H1 (cell line): ENCODE data around the gene KSR2. TPM values are rescaled to one million over a fixed set of nuclear protein-coding genes. Genes with fewer than 3 reads are reported as not detected.

Source experiments
- CTCF ChIA-PET: fragments of 300-600 bp; sonication (Branson Sonifier 250); formaldehyde crosslinking; loops from one replicate; lab custom pipeline; 2021; ENCODE audit not compliant: partially characterized antibody; lab: Charles Lee
- POLR2A ChIA-PET: fragments of 300-600 bp; sonication (Branson Sonifier 250); formaldehyde crosslinking; loops from one replicate; lab custom pipeline; 2021; ENCODE audit warnings: inconsistent platforms; ENCODE audit not compliant: partially characterized antibody; lab: Charles Lee
- DNase-seq, 2 experiments: peaks; one replicate each; pipeline versions ENCODE4 v3.0.0 to v3.0.0-alpha.2; 2010 to 2022; ENCODE audit warnings: low spot score in 2 of 2, low read depth in 1 of 2, mixed read lengths in 1 of 2
- FAIRE-seq: peaks from 2 replicates; lab custom pipeline; 2011; peaks lifted over from hg19 to GRCh38; lab: Jason Lieb, UNC
- H2AFZ ChIP-seq: 2 replicates; pipeline ENCODE4 v1.8.1; 2012; ENCODE audit warnings: low read length, inconsistent platforms
- H2AK5ac ChIP-seq: 2 replicates; pipeline ENCODE4 v1.6.1; 2013; ENCODE audit warnings: low read depth, low read length
- H2BK120ac ChIP-seq: replicated peaks from 2 replicates; pipeline ENCODE3; 2013; ENCODE audit warnings: low read depth, low read length, inconsistent platforms
- H2BK12ac ChIP-seq: 2 replicates; pipeline ENCODE4 v1.6.1; 2013; ENCODE audit warnings: low read depth, low read length
- H2BK15ac ChIP-seq: 2 replicates; pipeline ENCODE4 v1.6.1; 2013; ENCODE audit warnings: low read length
- H2BK20ac ChIP-seq: 2 replicates; pipeline ENCODE4 v1.6.1; 2013; ENCODE audit warnings: low read length
- H2BK5ac ChIP-seq: 2 replicates; pipeline ENCODE4 v1.6.1; 2013; ENCODE audit warnings: low read depth, low read length
- H3K14ac ChIP-seq: 2 replicates; pipeline ENCODE4 v1.6.1; 2013; ENCODE audit warnings: inconsistent platforms; ENCODE audit not compliant: insufficient read length
- H3K18ac ChIP-seq: 2 replicates; pipeline ENCODE4 v1.6.1; 2013; ENCODE audit warnings: low read length; ENCODE audit errors: extremely low read depth
- H3K23ac ChIP-seq: 2 replicates; pipeline ENCODE4 v1.6.1; 2013; ENCODE audit warnings: inconsistent platforms; ENCODE audit not compliant: insufficient read length
- H3K23me2 ChIP-seq: 2 replicates; pipeline ENCODE4 v1.6.1; 2013; ENCODE audit warnings: low read depth, low read length
- H3K27ac ChIP-seq: 2 replicates; pipeline ENCODE4 v1.6.1; 2011; ENCODE audit warnings: low read depth, low read length, inconsistent platforms
- H3K27me3 ChIP-seq, 4 experiments: replicated peaks in 1 of 4; 1 replicate in 1 of 4; 2 replicates in 3 of 4; pipeline versions ENCODE4 v1.6.1 to v1.8.1; 2011 to 2013; ENCODE audit warnings: low read length in 3 of 4, mild to moderate bottlenecking in 3 of 4, inconsistent platforms in 2 of 4, mixed read lengths in 2 of 4, moderate library complexity in 1 of 4; ENCODE audit not compliant: control insufficient read depth in 3 of 4, insufficient read depth in 3 of 4; ENCODE audit errors: extremely low read depth in 1 of 4
- H3K36me3 ChIP-seq, 4 experiments: 2 replicates each; pipeline versions ENCODE4 v1.6.1 to v1.8.1; 2011 to 2013; ENCODE audit warnings: mild to moderate bottlenecking in 4 of 4, low read length in 3 of 4, moderate library complexity in 2 of 4, control low read depth in 1 of 4, inconsistent platforms in 1 of 4; ENCODE audit not compliant: insufficient read depth in 4 of 4, control insufficient read depth in 2 of 4
- H3K4ac ChIP-seq: replicated peaks from 2 replicates; pipeline ENCODE3; 2013; ENCODE audit warnings: low read length, low read depth, mixed read lengths, inconsistent platforms; ENCODE audit not compliant: insufficient read length
- H3K4me1 ChIP-seq, 4 experiments: replicated peaks in 1 of 4; 1 replicate in 1 of 4; 2 replicates in 3 of 4; pipeline versions ENCODE4 v1.6.1 to v1.8.1; 2011 to 2013; ENCODE audit warnings: low read length in 3 of 4, inconsistent platforms in 2 of 4, mixed read lengths in 1 of 4; ENCODE audit not compliant: insufficient read depth in 4 of 4, control insufficient read depth in 3 of 4
- H3K4me2 ChIP-seq, 2 experiments: 2 replicates each; pipeline versions ENCODE4 v1.6.1 to v1.8.1; 2011 to 2013; ENCODE audit warnings: low read depth in 2 of 2, low read length in 2 of 2, control low read depth in 1 of 2, inconsistent platforms in 1 of 2, mild to moderate bottlenecking in 1 of 2; ENCODE audit not compliant: insufficient read depth in 1 of 2
- H3K4me3 ChIP-seq, 4 experiments: fragments of 200-600, 300-600 bp in 1 of 4; sonication (generic), shearing (Covaris generic), sonication (Bioruptor Twin) in 1 of 4; 2 replicates each; pipeline versions ENCODE4 v1.5.1 to v1.8.1; 2011 to 2016; ENCODE audit warnings: low read length in 4 of 4, low read depth in 3 of 4, control low read depth in 2 of 4, inconsistent platforms in 2 of 4, mild to moderate bottlenecking in 2 of 4, mixed read lengths in 1 of 4, moderate library complexity in 1 of 4; ENCODE audit not compliant: insufficient read depth in 2 of 4; ENCODE audit errors: extremely low read depth in 1 of 4
- H3K56ac ChIP-seq: replicated peaks from 2 replicates; pipeline ENCODE3; 2013; ENCODE audit warnings: low read depth, mild to moderate bottlenecking, mixed read lengths, low read length, inconsistent platforms; ENCODE audit not compliant: insufficient read length
- H3K79me1 ChIP-seq: 2 replicates; pipeline ENCODE4 v1.6.1; 2013; ENCODE audit warnings: low read depth, low read length, control low read depth
- H3K79me2 ChIP-seq, 2 experiments: 2 replicates each; pipeline versions ENCODE4 v1.6.1 to v1.8.1; 2012 to 2013; ENCODE audit warnings: low read length in 2 of 2, mild to moderate bottlenecking in 2 of 2, inconsistent platforms in 1 of 2; ENCODE audit not compliant: insufficient read depth in 2 of 2, control insufficient read depth in 1 of 2
- H3K9ac ChIP-seq, 4 experiments: replicated peaks in 1 of 4; 1 replicate in 1 of 4; 2 replicates in 3 of 4; pipeline versions ENCODE4 v1.6.1 to v1.8.1; 2011 to 2013; ENCODE audit warnings: low read depth in 3 of 4, low read length in 3 of 4, control low read depth in 2 of 4, mild to moderate bottlenecking in 2 of 4, moderate library complexity in 2 of 4, inconsistent platforms in 1 of 4; ENCODE audit errors: extremely low read depth in 1 of 4
- H3K9me3 ChIP-seq, 2 experiments: 2 replicates each; pipeline versions ENCODE4 v1.6.1 to v1.8.1; 2012 to 2013; ENCODE audit warnings: mild to moderate bottlenecking in 2 of 2, moderate library complexity in 2 of 2, control low read depth in 1 of 2, inconsistent platforms in 1 of 2, low read depth in 1 of 2, low read length in 1 of 2, mixed read lengths in 1 of 2; ENCODE audit not compliant: insufficient read depth in 2 of 2
- H4K20me1 ChIP-seq, 2 experiments: replicated peaks in 1 of 2; 2 replicates each; pipeline versions ENCODE3 to v1.8.1; 2011 to 2013; ENCODE audit warnings: inconsistent platforms in 2 of 2, low read length in 2 of 2, mild to moderate bottlenecking in 1 of 2; ENCODE audit not compliant: insufficient read depth in 2 of 2, control insufficient read depth in 1 of 2
- H4K5ac ChIP-seq: 2 replicates; pipeline ENCODE4 v1.6.1; 2013; ENCODE audit warnings: low read length, low read depth, mixed read lengths, inconsistent platforms; ENCODE audit not compliant: insufficient read length
- H4K8ac ChIP-seq: 2 replicates; pipeline ENCODE4 v1.8.0; 2013; ENCODE audit warnings: mild to moderate bottlenecking, moderate library complexity, low read length, inconsistent platforms; ENCODE audit not compliant: insufficient read depth; ENCODE audit errors: extremely low read depth
- H4K91ac ChIP-seq: replicated peaks from 2 replicates; pipeline ENCODE3; 2013; ENCODE audit warnings: low read length, mixed read lengths, inconsistent platforms; ENCODE audit not compliant: insufficient read length
- ASH2L ChIP-seq: fragments of 200-600, 300-600 bp; sonication (generic); IDR thresholded peaks from one replicate; pipeline ENCODE4 v1.7.1; 2017; ENCODE audit warnings: low read length
- BCL11A ChIP-seq, 2 experiments: IDR thresholded peaks; one replicate each; pipeline ENCODE4 v1.6.1; 2011; ENCODE audit warnings: low read depth in 2 of 2, low read length in 2 of 2, mild to moderate bottlenecking in 2 of 2
- EP300 ChIP-seq, 2 experiments: IDR thresholded peaks; 1 replicate in 1 of 2; 2 replicates in 1 of 2; pipeline ENCODE4 v1.6.1; 2011 to 2012; ENCODE audit warnings: low read depth in 2 of 2, low read length in 2 of 2, mild to moderate bottlenecking in 2 of 2, borderline replicate concordance in 1 of 2, inconsistent platforms in 1 of 2, moderate library complexity in 1 of 2
- EZH2 ChIP-seq: fragments of 200-600 bp; sonication (generic); IDR thresholded peaks from 2 replicates; pipeline ENCODE4 v1.7.1; 2012; ENCODE audit warnings: low read depth, mild to moderate bottlenecking, moderate library complexity, low read length, inconsistent platforms; ENCODE audit not compliant: severe bottlenecking
- FOSL1 ChIP-seq: IDR thresholded peaks from 2 replicates; pipeline ENCODE4 v1.6.1; 2011; ENCODE audit warnings: mild to moderate bottlenecking, low read depth, low read length, moderate library complexity; ENCODE audit not compliant: insufficient read depth
- GTF2F1 ChIP-seq: IDR thresholded peaks from 2 replicates; pipeline ENCODE4 v1.6.1; 2012; ENCODE audit warnings: low read depth, low read length, improper control_type of control experiment, borderline replicate concordance
- HDAC2 ChIP-seq, 2 experiments: fragments of 300-600 bp in 1 of 2; sonication (generic) in 1 of 2; IDR thresholded peaks; 2 replicates each; pipeline ENCODE4 v1.6.1; 2011 to 2012; ENCODE audit warnings: low read depth in 2 of 2, low read length in 2 of 2, mild to moderate bottlenecking in 2 of 2, moderate library complexity in 2 of 2, borderline replicate concordance in 1 of 2, inconsistent platforms in 1 of 2
- JUND ChIP-seq: IDR thresholded peaks from 2 replicates; pipeline ENCODE4 v1.6.1; 2011; ENCODE audit warnings: mild to moderate bottlenecking, improper control_type of control experiment, low read length
- KDM5A ChIP-seq: fragments of 200-600 bp; IDR thresholded peaks from 2 replicates; pipeline ENCODE4 v1.7.1; 2012; ENCODE audit warnings: mild to moderate bottlenecking, low read length, inconsistent platforms, mixed read lengths
- RNF2 ChIP-seq: fragments of 200-900, 300-1000 bp; sonication (generic); IDR thresholded peaks from 2 replicates; pipeline ENCODE4 v1.7.1; 2016; ENCODE audit warnings: borderline replicate concordance, low read depth, mild to moderate bottlenecking, antibody characterized with exemption, low read length; ENCODE audit not compliant: poor library complexity, severe bottlenecking; ENCODE audit errors: missing control alignments
- SIRT6 ChIP-seq: IDR thresholded peaks from one replicate; pipeline ENCODE4 v1.7.1; 2012; ENCODE audit warnings: low read length, inconsistent platforms
- SIX5 ChIP-seq: IDR thresholded peaks from 2 replicates; pipeline ENCODE4 v1.6.1; 2011; ENCODE audit warnings: mild to moderate bottlenecking, low read depth, low read length
- polyA plus RNA-seq, 7 experiments: library from polyadenylated mRNA; depleted of rRNA in 3 of 7; stranded (reverse) in 5 of 7; unstranded in 2 of 7; fragments of >200 nt in 5 of 7; fragments of 200-250 nt in 2 of 7; gene quantifications; 1 replicate in 5 of 7; 2 replicates in 1 of 7; 4 replicates in 1 of 7; pipeline versions ENCODE4 v1.2.1 to v1.2.3, GENCODE V29; 2011 to 2013; ENCODE audit warnings: missing spikeins in 2 of 7, mixed read lengths in 2 of 7
- total RNA-seq: library from RNA; stranded (reverse); fragmentation: NEBNext Ultra II Directional; extraction: Animal tissue kit (Norgen Biotek cat#: 25700); gene quantifications from 2 replicates; pipeline ENCODE4 v1.2.1, GENCODE V29; 2021
- TF ChIP-seq, protein P1 (sequence below): IDR thresholded peaks from 2 replicates; pipeline ENCODE4 v1.6.1; 2011; ENCODE audit warnings: low read depth, mild to moderate bottlenecking, low read length; ENCODE audit not compliant: insufficient read depth

KSR2 gene
- total and polyA plus RNA-seq, 2 of the 8 experiments (the other 6 are each of a cell fraction or from before 2014, with no cell fraction given) = 0.74 to 2.2 TPM

DNA sequence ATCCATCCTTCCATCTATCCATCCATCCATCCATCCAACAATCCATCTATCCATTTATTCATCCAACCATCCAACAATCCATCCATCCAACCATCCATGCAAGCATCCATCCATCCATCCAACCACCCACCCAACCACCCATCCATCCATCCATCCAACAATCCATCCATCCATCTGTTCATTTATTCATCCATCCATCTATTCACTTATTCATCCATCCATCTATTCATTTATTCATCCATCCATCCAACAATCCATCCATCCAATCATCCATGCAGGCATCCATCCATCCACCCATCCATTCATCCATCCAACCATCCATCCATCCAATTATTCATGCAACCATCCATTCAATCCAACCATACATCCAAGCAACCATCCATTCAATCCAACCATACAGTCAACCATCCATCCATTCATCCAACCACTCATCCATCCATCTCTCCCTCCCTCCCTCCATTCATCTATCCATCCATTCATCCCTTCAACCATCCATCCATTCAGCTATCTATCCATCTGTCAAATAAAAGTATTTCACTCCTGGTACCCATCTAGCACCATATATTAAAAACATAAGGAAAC is 86.1 kb downstream of the KSR2 start:
- H3K4me3 ChIP-seq = no peak overlapping the region
- H3K9me3 ChIP-seq = no peaks in the 10 kb centered on the region
- no peak for FAIRE-seq
- TF ChIP-seq, protein P1, sequence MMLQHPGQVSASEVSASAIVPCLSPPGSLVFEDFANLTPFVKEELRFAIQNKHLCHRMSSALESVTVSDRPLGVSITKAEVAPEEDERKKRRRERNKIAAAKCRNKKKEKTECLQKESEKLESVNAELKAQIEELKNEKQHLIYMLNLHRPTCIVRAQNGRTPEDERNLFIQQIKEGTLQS = no peak
- no peak for TF ChIP-seq FOSL1
- TF ChIP-seq ASH2L = no peak
- no peak for TF ChIP-seq BCL11A (IDR thresholded peaks at IDR 0.05; ENCODE audit: low read depth in 2 of 2, low read length in 2 of 2)
- no peak for TF ChIP-seq KDM5A
- no peak for TF ChIP-seq EZH2
- TF ChIP-seq EP300 (IDR thresholded peaks at IDR 0.05; ENCODE audit: borderline replicate concordance in 1 of 2, low read depth in 2 of 2, low read length in 2 of 2) = no peak
- no peak for TF ChIP-seq HDAC2 (IDR thresholded peaks at IDR 0.05; ENCODE audit: borderline replicate concordance in 1 of 2, low read depth in 2 of 2, low read length in 2 of 2)
- no peak for TF ChIP-seq SIX5
- TF ChIP-seq RNF2 = no peak
- TF ChIP-seq GTF2F1 = no peak
- no peak for TF ChIP-seq SIRT6
- no peak for TF ChIP-seq JUND

More for the DNA sequence above, 86.1 kb downstream of the KSR2 start:
- no peak for DNase-seq
- H2BK20ac ChIP-seq = no peak overlapping the region
- H3K79me2 ChIP-seq = no peaks in the 10 kb centered on the region
- no peaks in the 10 kb centered on the region for H3K36me3 ChIP-seq
- ChIA-PET CTCF (interaction anchor here (0.9 to 1.0 kb wide), 3 partner anchors 26 to 511 kb away, joined by 3 to 4 read pairs (median 4); no protein-coding TSS in a partner anchor), POLR2A (no interaction called here)
- no peak overlapping the region for H2BK120ac ChIP-seq
- H2BK5ac ChIP-seq = no peak overlapping the region
- H3K27me3 ChIP-seq = no peaks in the 10 kb centered on the region
- no peak overlapping the region for H3K14ac ChIP-seq
- no peak overlapping the region for H4K91ac ChIP-seq
- H3K23me2 ChIP-seq = peaks cover 8% of the 10 kb centered on the region; the same call in 1 of the 2 replicates
- H3K56ac ChIP-seq = peak overlapping the region; percentile 98
- no peak overlapping the region for H2AFZ ChIP-seq
- no peak overlapping the region for H4K8ac ChIP-seq
- no peaks in the 10 kb centered on the region for H3K79me1 ChIP-seq
- no peak overlapping the region for H2AK5ac ChIP-seq
- H2BK12ac ChIP-seq = no peak overlapping the region
- H3K4me1 ChIP-seq = peaks cover 0 to 3% (median 0%) of the 10 kb centered on the region in 4 experiments; a peak in 1 of 7 replicates
- H3K23ac ChIP-seq = no peak overlapping the region
- no peak overlapping the region for H2BK15ac ChIP-seq
- no peak overlapping the region for H3K4ac ChIP-seq
- peaks cover 0 to 6% of the 10 kb centered on the region in 2 experiments for H4K20me1 ChIP-seq
- H3K27ac ChIP-seq = no peak overlapping the region
- no peak overlapping the region for H4K5ac ChIP-seq
- no peak overlapping the region for H3K18ac ChIP-seq
- H3K4me2 ChIP-seq = no peak overlapping the region
- H3K9ac ChIP-seq = no peak overlapping the region
